GM23338 (cell line): ENCODE measurements around the gene ZDHHC7.

Source experiments
- CREB1 ChIP-seq: fragments of 250-450 bp; sonication (Bioruptor Pico); IDR thresholded peaks from 2 replicates; pipeline ENCODE4 v1.5.0; 2020; ENCODE audit warnings: low read depth, mild to moderate bottlenecking, moderate library complexity
- EZH2 ChIP-seq: fragments of 200-600 bp; sonication (generic); IDR thresholded peaks from one replicate; pipeline ENCODE4 v1.8.0; 2017; ENCODE audit warnings: antibody characterized with exemption, mild to moderate bottlenecking, low read depth; ENCODE audit not compliant: unreplicated experiment
- EZH2phosphoT487 ChIP-seq: fragments of 200-600 bp; sonication (generic); IDR thresholded peaks from one replicate; pipeline ENCODE4 v1.8.1; 2018; ENCODE audit warnings: antibody characterized with exemption; ENCODE audit not compliant: unreplicated experiment
- JUNB ChIP-seq: IDR thresholded peaks from one replicate; pipeline ENCODE4 v1.6.1; 2016; ENCODE audit warnings: antibody characterized with exemption; ENCODE audit not compliant: unreplicated experiment
- POLR2AphosphoS5 ChIP-seq: IDR thresholded peaks from 2 replicates; pipeline ENCODE4 v1.6.1; 2016; ENCODE audit warnings: antibody characterized with exemption, low read depth
- STAT1 ChIP-seq: IDR thresholded peaks from one replicate; pipeline ENCODE4 v1.6.1; 2016; ENCODE audit warnings: antibody characterized with exemption; ENCODE audit not compliant: unreplicated experiment
- ZNF114 ChIP-seq: fragments of 250-450 bp; sonication (Bioruptor Pico); IDR thresholded peaks from 2 replicates; pipeline ENCODE4 v1.5.0; 2020; ENCODE audit warnings: mild to moderate bottlenecking, moderate library complexity
- ZNF331 ChIP-seq: fragments of 250-450 bp; sonication (Bioruptor Pico); IDR thresholded peaks from 2 replicates; pipeline ENCODE4 v1.5.0; 2020; ENCODE audit warnings: low read depth, mild to moderate bottlenecking, moderate library complexity
- TF ChIP-seq, protein P1 (sequence below), 2 experiments: fragments of 200-600 bp in 1 of 2; sonication (generic) in 1 of 2; conservative IDR thresholded peaks; 2 replicates each; pipeline versions ENCODE4 v1.5.1 to v1.6.1; 2016 to 2017; ENCODE audit warnings: antibody characterized with exemption in 2 of 2, low read depth in 2 of 2, mild to moderate bottlenecking in 2 of 2, moderate library complexity in 1 of 2
- TF ChIP-seq, protein P2 (sequence below): IDR thresholded peaks from one replicate; pipeline ENCODE4 v1.6.1; 2018; ENCODE audit warnings: antibody characterized with exemption; ENCODE audit not compliant: unreplicated experiment

DNA sequence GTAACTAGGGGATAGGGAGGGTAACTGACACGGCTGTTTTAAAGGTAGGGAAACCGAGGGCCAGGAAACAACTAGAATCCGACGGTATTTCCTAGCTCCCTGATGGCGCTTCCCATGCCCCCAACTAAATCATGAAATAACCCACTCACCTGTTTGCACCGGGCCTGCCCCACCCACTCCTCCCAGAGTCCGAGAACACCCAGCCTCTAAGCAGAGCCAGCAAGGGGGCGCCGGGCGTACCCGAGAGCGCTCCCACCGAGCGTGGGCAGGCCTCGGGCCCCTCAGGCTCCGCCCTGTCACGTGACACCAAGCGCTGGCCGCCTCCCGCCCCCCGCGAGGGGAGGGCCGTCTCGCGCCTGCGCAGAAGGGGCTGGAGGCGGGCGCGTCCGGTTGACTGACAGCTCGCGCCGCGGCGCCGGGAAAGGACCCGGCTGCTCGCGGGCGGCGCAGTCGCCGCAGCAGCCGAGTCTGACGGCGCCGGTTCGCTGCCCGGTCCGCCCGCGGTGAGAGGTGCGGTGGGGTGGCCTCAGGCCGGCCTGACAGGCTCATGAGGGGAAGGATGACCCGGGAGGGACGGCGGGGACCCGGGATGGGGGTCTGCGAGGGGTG, 16.1 kb upstream of the ZDHHC7 start, which contains the start of gene KIAA0513:
- TF ChIP-seq, protein P1, sequence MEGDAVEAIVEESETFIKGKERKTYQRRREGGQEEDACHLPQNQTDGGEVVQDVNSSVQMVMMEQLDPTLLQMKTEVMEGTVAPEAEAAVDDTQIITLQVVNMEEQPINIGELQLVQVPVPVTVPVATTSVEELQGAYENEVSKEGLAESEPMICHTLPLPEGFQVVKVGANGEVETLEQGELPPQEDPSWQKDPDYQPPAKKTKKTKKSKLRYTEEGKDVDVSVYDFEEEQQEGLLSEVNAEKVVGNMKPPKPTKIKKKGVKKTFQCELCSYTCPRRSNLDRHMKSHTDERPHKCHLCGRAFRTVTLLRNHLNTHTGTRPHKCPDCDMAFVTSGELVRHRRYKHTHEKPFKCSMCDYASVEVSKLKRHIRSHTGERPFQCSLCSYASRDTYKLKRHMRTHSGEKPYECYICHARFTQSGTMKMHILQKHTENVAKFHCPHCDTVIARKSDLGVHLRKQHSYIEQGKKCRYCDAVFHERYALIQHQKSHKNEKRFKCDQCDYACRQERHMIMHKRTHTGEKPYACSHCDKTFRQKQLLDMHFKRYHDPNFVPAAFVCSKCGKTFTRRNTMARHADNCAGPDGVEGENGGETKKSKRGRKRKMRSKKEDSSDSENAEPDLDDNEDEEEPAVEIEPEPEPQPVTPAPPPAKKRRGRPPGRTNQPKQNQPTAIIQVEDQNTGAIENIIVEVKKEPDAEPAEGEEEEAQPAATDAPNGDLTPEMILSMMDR (conservative IDR thresholded peaks at IDR 0.05; ENCODE audit: low read depth in 2 of 2) = peak in 1 of 2 experiments; percentile 29; a peak in 1 of 4 replicates
- peak; percentile 91 for TF ChIP-seq POLR2AphosphoS5
- TF ChIP-seq EZH2phosphoT487 = no peak
- TF ChIP-seq, protein P2, sequence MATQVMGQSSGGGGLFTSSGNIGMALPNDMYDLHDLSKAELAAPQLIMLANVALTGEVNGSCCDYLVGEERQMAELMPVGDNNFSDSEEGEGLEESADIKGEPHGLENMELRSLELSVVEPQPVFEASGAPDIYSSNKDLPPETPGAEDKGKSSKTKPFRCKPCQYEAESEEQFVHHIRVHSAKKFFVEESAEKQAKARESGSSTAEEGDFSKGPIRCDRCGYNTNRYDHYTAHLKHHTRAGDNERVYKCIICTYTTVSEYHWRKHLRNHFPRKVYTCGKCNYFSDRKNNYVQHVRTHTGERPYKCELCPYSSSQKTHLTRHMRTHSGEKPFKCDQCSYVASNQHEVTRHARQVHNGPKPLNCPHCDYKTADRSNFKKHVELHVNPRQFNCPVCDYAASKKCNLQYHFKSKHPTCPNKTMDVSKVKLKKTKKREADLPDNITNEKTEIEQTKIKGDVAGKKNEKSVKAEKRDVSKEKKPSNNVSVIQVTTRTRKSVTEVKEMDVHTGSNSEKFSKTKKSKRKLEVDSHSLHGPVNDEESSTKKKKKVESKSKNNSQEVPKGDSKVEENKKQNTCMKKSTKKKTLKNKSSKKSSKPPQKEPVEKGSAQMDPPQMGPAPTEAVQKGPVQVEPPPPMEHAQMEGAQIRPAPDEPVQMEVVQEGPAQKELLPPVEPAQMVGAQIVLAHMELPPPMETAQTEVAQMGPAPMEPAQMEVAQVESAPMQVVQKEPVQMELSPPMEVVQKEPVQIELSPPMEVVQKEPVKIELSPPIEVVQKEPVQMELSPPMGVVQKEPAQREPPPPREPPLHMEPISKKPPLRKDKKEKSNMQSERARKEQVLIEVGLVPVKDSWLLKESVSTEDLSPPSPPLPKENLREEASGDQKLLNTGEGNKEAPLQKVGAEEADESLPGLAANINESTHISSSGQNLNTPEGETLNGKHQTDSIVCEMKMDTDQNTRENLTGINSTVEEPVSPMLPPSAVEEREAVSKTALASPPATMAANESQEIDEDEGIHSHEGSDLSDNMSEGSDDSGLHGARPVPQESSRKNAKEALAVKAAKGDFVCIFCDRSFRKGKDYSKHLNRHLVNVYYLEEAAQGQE = no peak
- no peak for TF ChIP-seq EZH2
- TF ChIP-seq CREB1 (CRISPR knock-in tag) = no peak
- no peak for TF ChIP-seq JUNB
- no peak for TF ChIP-seq ZNF331 (CRISPR knock-in tag)
- no peak for TF ChIP-seq STAT1
- no peak for TF ChIP-seq ZNF114 (CRISPR knock-in tag)
